LHCN-M2 (cell line): ENCODE measurements around the gene CAPN11. TPM values are rescaled to one million over a fixed set of nuclear protein-coding genes. Genes with fewer than 3 reads are reported as not detected.

Experiments
- DNase-seq: peaks from one replicate; pipeline ENCODE4 v3.0.0-alpha.2; 2012; ENCODE audit warnings: low read depth
- polyA plus RNA-seq: library from polyadenylated mRNA; unstranded; fragments of >200 nt; gene quantifications from one replicate; pipeline ENCODE4 v1.2.1, GENCODE V29; 2012; ENCODE audit warnings: missing spikeins
- total RNA-seq: library from RNA; depleted of rRNA; stranded (reverse); fragments of >200 nt; gene quantifications from 2 replicates; pipeline ENCODE4 v1.2.3, GENCODE V29; 2014; rRNA removed

CAPN11 gene
- total RNA-seq: 0.06 TPM in 1 of 2 replicates, not detected in the other
- not detected for polyA plus RNA-seq

DNA sequence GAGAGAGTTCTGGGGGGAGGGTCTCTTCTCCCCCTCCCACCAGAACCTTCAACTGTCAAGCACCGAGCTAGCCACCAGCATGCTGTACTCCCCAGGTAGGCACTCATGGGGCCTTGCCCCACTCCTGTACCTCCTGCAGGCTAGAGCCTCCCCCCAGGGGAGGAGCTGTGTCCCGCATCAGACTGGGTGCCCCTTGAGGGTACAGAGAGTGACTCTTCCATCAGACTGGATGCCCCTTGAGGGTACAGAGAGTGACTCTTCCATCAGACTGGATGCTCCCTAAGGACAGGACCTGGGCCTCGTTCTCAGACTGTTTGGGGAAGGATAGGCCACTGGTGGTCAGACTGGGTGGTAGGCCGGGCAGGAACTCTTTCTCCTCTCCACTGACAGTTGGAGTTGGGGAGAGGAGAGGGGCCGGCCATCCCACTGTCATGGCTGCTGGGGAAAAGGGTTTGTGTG lies at the start of gene CAPN11:
Gene CAPN11 (plus strand): TSS at position 51 of the 459 bp plus-strand sequence. CDS start 29 bp downstream, at position 80.
- DNase-seq: no peak

DNA sequence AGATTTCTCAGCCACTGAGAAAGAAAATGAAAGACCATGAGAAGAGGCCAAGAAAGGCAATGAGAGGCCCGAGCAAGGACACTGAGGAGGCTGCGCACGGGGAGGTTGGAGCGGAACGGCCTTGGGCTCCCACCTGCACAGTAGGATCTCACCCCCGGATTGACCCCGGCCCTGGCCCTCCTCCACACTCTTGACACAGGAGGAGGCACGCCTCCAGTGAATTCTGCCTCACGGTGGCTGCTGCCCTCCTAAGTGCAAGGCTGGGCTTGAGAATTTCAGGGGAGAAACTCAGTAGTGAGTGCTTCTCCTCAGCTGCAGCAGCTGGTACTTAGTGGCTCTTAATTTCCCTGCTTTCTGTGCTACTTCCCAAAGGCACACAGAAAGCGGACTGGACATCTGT lies 49.4 kb upstream of the CAPN11 start:
- no peak for DNase-seq

- peak; percentile 46 for DNase-seq
These were observed 48.5 kb upstream of the CAPN11 start for GRCh38 chr6:44110005-44110676.

DNA sequence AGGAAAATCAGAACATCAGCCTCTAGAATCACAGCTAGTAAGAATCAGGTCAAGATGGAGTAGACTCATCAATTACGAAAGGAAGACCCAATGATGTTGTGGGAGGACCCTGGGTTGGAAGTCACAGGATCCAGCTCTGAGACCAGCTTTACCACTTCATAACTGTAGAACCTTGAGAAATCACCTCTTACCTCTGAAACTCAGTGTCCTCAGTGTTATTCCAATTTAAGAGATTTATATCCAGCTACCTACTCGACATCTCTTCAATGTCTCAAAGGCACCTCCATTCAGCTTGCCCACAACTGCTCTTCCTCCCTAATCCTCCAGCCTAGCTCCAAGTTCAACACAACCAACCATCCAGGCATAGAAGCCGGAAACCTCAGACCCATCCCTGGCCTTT lies 47.7 kb upstream of the CAPN11 start:
- DNase-seq: no peak

DNA sequence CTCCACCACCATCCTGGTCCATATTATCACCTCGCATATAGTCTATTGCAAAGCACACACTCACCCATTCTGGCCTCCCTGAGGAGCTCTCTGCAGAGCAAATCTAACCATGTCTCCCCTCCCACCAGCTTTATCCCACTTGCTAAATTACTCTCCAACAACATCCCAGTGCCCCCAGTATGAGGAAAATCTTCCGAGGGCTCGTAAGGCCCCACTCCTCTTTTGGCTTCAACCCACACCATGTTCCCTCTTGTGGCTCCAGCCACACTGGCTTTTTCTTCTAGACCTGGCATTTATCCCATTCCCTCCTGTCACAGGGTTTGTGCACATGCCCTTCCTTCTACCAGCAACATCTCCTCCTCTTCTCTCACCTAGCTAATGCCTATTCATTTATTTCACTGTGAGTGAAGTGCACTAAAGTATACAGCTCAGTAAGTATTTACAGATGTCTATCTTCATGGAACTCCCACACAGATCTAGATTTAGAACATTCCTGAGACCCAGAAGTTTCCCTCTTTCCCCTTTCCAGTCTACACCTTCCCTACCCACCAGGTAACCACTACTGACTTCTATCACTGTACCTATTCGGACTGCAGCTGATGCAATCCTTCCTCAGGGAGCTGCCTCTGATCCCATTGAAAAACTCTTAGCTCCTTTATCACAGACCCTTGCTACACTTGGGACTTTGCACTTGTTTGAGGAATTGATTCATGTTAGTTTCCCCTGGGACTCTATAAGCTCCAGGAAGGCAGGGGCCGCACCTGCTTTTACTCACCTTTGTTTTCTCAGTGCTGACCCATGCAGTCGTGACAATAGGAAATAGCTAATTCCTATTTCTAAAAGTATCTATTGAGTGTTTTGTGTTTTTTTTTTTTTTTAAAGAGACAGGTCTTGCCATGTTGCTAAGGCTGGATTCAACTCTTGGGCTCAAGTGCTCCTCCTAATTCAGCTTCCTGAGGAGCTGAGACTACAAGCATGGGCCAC lies 46.9 kb upstream of the CAPN11 start:
- no peak for DNase-seq

GRCh38 chr6:44113414-44113813 lies 45.2 kb upstream of the CAPN11 start:
- no peak for DNase-seq

DNA sequence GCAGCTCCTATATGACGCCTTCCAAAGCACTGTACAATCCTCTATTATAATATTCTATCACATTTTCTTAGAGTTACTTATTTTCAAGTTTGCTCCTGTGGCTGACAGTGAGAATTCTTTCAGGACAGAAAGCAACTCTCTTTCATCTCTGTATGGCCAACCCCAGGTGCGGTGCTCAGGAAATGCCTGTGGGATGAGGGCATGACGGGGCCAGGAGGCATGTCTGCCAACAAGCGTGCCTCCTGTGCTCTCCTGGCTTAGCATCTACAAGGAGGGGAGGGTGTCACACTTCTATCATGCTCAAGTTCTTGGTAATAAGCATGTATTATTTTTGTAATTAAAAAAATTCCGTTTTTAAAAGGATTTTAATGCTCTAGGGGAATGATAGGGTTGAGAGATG lies 42.8 kb upstream of the CAPN11 start:
- peak; percentile 44 for DNase-seq

DNA sequence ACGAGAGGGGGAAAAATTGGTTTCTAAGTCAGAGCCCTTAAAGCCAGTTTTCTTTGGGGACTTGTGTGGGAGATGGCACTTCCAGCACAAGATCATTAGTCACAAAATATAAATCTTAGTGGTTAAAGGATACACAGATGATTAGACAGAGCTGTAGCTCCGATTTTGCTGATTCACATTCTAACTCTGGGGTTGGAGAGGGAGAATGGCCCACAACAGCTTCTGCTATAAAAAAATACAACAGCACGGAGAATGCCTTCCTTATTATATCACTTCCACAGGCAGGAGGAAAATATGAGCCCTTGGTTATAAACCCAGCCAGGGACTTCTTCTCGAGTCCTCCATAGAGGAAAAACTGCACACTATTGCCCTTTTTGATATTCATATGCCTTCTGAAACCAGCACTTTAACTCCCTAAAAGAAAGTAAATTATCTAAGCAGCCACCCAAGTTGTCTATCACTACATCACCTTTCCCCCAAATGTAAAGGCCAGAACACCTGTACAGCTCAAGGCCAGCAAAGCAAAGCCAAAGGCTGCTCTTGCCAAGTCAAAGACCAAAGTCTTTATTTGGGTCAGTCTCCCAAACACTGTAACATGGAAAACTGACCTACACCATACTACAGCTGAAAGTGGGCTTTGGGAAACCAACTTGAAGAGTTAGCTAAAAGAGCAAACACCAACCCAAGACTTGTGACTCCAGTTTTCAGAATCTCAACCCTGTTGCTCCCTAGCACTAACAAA lies 41.8 kb upstream of the CAPN11 start:
- peak; percentile 85 for DNase-seq

DNA sequence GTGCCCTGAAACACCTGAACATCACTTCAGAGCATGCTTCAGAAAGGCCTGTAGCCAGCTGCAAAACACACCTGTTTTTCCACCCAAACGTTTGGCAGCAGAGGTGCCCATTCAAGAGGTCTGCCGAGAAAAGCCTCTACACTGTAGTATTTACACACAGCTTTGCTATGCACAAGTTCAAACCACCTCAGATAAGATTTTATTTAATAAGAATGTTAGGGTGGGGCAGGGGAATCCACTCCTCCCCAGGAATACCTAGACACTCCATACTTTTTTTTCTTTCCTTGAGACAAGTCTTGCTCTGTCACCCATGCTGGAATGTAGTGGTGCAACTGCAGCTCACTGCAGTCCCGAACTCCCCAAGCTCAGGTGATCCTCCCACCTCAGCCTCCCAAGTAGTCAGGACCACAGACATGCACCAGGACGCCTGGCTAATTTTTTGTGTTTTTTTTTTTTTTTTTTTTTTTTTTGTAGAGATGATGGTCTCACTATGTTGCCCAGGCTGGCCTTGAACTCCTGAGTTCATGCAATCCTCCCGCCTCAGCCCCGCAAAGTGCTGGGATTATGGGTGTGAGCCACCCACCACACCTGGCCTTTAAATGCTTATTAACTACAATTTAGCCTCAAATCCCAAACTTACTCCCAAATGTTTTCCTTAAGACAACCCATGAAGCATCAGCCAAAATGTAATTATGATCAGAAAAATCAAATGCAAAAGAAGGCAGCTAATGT lies 41.1 kb upstream of the CAPN11 start:
- DNase-seq: no peak

GRCh38 chr6:44119704-44120262 lies 38.8 kb upstream of the CAPN11 start:
- no peak for DNase-seq

- no peak for DNase-seq
These were observed 37.8 kb upstream of the CAPN11 start for GRCh38 chr6:44120692-44121443.

- peak; percentile 40 for DNase-seq
These were observed 35.8 kb upstream of the CAPN11 start for GRCh38 chr6:44122801-44123200.

GRCh38 chr6:44123544-44123943 lies 35.1 kb upstream of the CAPN11 start:
- no peak for DNase-seq

GRCh38 chr6:44126320-44127149 lies 32.1 kb upstream of the CAPN11 start:
- DNase-seq: peak; percentile 73

DNA sequence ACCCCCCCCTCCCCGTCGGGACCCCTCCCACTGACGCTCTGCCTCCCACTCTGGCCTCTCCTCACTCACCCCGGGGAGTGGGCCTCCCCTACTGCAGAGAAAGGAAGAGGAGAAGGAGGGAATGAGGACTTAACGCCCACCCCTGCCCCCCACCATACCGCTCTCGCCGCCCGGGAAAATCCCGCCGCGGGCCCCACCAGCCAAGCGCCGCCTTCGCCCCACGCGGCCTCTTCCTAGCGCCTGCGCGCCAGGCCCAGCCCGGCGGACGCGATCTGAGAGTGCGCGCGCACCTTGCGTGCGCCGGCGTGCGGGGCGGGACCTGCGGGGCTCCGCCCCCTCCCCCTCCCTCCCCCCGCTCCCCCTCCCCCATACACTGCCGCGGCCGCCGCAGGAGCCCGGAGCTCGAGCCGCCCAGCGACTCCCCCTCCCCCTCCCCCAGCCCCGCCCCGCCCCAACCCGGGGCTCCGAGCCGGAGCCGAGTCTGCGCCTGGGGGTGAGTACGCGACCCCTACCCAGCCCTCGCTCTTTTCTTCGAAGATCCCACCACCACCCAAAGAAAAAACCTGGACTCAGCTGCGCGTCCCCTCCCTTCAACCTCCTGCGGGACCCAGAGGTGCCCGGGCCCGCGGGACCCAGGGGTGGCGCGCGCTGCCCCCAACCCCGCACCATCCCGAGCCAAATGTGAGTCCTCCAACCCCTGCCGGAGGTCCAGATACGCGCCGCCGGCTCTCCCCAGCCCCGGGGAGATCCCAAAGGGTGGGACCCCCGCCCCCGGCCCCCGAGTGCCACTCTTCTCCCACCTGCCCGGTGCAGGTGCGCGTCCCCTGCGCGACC lies 31.2 kb upstream of the CAPN11 start, which contains the start of the genes MRPL14 and TMEM63B:
Gene MRPL14 (minus strand): TSS at position 267 of the 834 bp plus-strand sequence. CDS start 10,841 bp downstream, outside the sequence.
Gene TMEM63B (plus strand): TSS at position 369 of the 834 bp plus-strand sequence. CDS start 7,031 bp downstream, outside the sequence.
- DNase-seq: peak; percentile 84

- DNase-seq: no peak
These were observed 30.4 kb upstream of the CAPN11 start for GRCh38 chr6:44128020-44128917.

DNA sequence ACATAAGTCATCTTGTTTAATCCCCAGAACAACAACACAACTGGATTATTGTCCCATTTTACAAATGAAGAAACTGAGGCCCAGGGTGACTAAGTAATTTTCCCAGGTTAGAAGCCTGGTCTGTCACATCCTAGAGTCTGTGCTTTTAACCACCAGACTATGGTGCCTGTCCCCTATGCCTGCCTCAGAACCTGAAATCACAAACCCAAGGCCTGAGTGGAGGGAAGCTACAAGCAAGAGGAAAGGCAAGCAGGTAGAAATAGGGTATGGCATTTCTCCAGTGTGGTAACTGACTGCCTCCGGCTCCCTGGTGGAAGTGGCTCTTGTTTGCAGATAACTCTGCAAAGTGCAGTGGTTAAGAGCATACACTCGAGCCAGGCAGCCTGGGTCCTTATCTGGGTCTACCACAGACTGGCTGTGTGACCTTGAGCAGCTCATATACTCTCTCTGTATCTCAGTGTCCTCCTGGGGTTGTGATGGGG lies 28.7 kb upstream of the CAPN11 start:
- DNase-seq: no peak
